ENCODE results near the gene WASL. TPM values are rescaled to one million over a fixed set of nuclear protein-coding genes. Genes with fewer than 3 reads are reported as not detected.

Gene WASL
- total RNA-seq, 4 donors from 2014 or later, result 16.9 to 56.9 (median 49.5) TPM

GRCh38 chr7:123705211-123705901 lies 43.4 kb downstream of the WASL start:
- intact Hi-C loops (cut with DNase I; ENCODE audit: low total_unique reads), result no loop called here
- Histone ChIP-seq H3K36me3 (no peaks in the 10 kb centered on the region), H3K4me3 (no peak overlapping the region), H3K9me3 (no peaks in the 10 kb centered on the region), H3K27me3 (no peaks in the 10 kb centered on the region), H3K27ac (no peak overlapping the region), H3K4me1 (no peaks in the 10 kb centered on the region)
- TF ChIP-seq POLR2A (IDR thresholded peaks at IDR 0.05) (no peak), CTCF (IDR thresholded peaks at IDR 0.05) (no peak)
- DNase-seq, result no peak

GRCh38 chr7:123695944-123696677 lies 52.7 kb downstream of the WASL start:
- TF ChIP-seq CTCF (IDR thresholded peaks at IDR 0.05), result no peak
- no peak for TF ChIP-seq POLR2A (IDR thresholded peaks at IDR 0.05)
- Histone ChIP-seq H3K4me3 (no peak overlapping the region), H3K36me3 (no peaks in the 10 kb centered on the region), H3K9me3 (no peaks in the 10 kb centered on the region), H3K27me3 (no peaks in the 10 kb centered on the region), H3K4me1 (peaks cover 0 to 6% of the 10 kb centered on the region in 2 donors), H3K27ac (no peak overlapping the region)
- intact Hi-C loops (cut with DNase I; ENCODE audit: low total_unique reads), result no loop called here
- DNase-seq, result no peak

GRCh38 chr7:123692471-123692877 lies 56.3 kb downstream of the WASL start:
- no peaks in the 10 kb centered on the region for H3K36me3 ChIP-seq
- H3K27me3 ChIP-seq, result no peaks in the 10 kb centered on the region
- H3K4me3 ChIP-seq, result no peak overlapping the region
- H3K9me3 ChIP-seq, result no peaks in the 10 kb centered on the region
- intact Hi-C loops (cut with DNase I; ENCODE audit: low total_unique reads), result no loop called here
- no peak for TF ChIP-seq CTCF (IDR thresholded peaks at IDR 0.05)
- no peak for TF ChIP-seq POLR2A (IDR thresholded peaks at IDR 0.05)
- no peak for DNase-seq
- peaks cover 0 to 6% of the 10 kb centered on the region in 2 donors for H3K4me1 ChIP-seq
- H3K27ac ChIP-seq, result no peak overlapping the region

- H3K9me3 ChIP-seq, result no peaks in the 10 kb centered on the region
- DNase-seq, result no peak
- H3K27ac ChIP-seq, result no peak overlapping the region
- H3K4me3 ChIP-seq, result no peak overlapping the region
- TF ChIP-seq POLR2A (IDR thresholded peaks at IDR 0.05), result no peak
- TF ChIP-seq CTCF (IDR thresholded peaks at IDR 0.05), result no peak
- intact Hi-C loops (cut with DNase I; ENCODE audit: low total_unique reads), result no loop called here
- H3K36me3 ChIP-seq, result no peaks in the 10 kb centered on the region
- H3K4me1 ChIP-seq, result peaks cover 0 to 3% of the 10 kb centered on the region in 2 donors
- no peaks in the 10 kb centered on the region for H3K27me3 ChIP-seq
Observed at GRCh38 chr7:123690550-123690949, 58.3 kb downstream of the WASL start.

GRCh38 chr7:123689250-123689649 lies 59.6 kb downstream of the WASL start:
- H3K9me3 ChIP-seq, result no peaks in the 10 kb centered on the region
- no peaks in the 10 kb centered on the region for H3K4me1 ChIP-seq
- no peaks in the 10 kb centered on the region for H3K36me3 ChIP-seq
- H3K27me3 ChIP-seq, result no peaks in the 10 kb centered on the region
- no peak overlapping the region for H3K27ac ChIP-seq
- no peak overlapping the region for H3K4me3 ChIP-seq
- no peak for TF ChIP-seq CTCF (IDR thresholded peaks at IDR 0.05)
- TF ChIP-seq POLR2A (IDR thresholded peaks at IDR 0.05), result no peak
- DNase-seq, result no peak
- intact Hi-C loops (cut with DNase I; ENCODE audit: low total_unique reads), result no loop called here

Data from uterus (tissue), 4 donors.